K562 (cell line): Measurements from ENCODE around the gene MFAP1. TPM values are rescaled to one million over a fixed set of nuclear protein-coding genes. Genes with fewer than 3 reads are reported as not detected.

Experiments used
- ATAC-seq: fragments of 200-7000 bp; cut with Tn5 transposase; 3 replicates; pipeline ENCODE4 v1.9.1; 2020; ENCODE audit warnings: moderate library complexity
- BruUV-seq: library from RNA; stranded (reverse); fragments of 400-500 nt; replicated peaks from 2 replicates; lab custom pipeline; 2021; lab: Mats Ljungman, UMichigan
- CTCF ChIA-PET: fragments of 300-600 bp; formaldehyde crosslinking; extraction: SDS; loops from one replicate; lab custom pipeline; 2021; ENCODE audit warnings: low intra/inter-chr PET ratio; lab: Yijun Ruan, JAX
- POLR2A ChIA-PET: fragments of 300-600, 350-650 bp; sonication (Branson Sonifier 250); formaldehyde crosslinking; extraction: SDS; loops from one replicate; lab custom pipeline; 2021; ENCODE audit warnings: antibody characterized with exemption, inconsistent platforms; lab: Yijun Ruan, JAX
- DNase-seq, 4 experiments: peaks; one replicate each; pipeline versions ENCODE4 v3.0.0 to v3.0.0-alpha.2; 2011 to 2018; ENCODE audit warnings: low spot score in 3 of 4, mixed read lengths in 3 of 4; ENCODE audit errors: extremely low read depth in 1 of 4
- FAIRE-seq: peaks from 2 replicates; lab custom pipeline; 2011; peaks lifted over from hg19 to GRCh38; lab: Jason Lieb, UNC
- H2AFZ ChIP-seq: 2 replicates; pipeline ENCODE4 v1.6.0; 2011; ENCODE audit warnings: low read depth, low read length, control low read depth, inconsistent platforms
- H3K27ac ChIP-seq: fragments of 200-600 bp; 3 replicates; pipeline ENCODE4 v1.8.0; 2011; ENCODE audit warnings: low read depth, mild to moderate bottlenecking, control low read depth, inconsistent platforms, low read length, moderate library complexity, mixed read lengths; ENCODE audit errors: extremely low read depth
- H3K27me3 ChIP-seq, 2 experiments: fragments of 300-600 bp in 1 of 2; 2 replicates in 1 of 2; 3 replicates in 1 of 2; pipeline versions ENCODE4 v1.6.0 to v1.8.0; 2011; ENCODE audit warnings: inconsistent platforms in 2 of 2, low read length in 2 of 2, mild to moderate bottlenecking in 1 of 2, mixed read lengths in 1 of 2, moderate library complexity in 1 of 2; ENCODE audit not compliant: control insufficient read depth in 2 of 2, insufficient read depth in 2 of 2
- H3K36me3 ChIP-seq: fragments of 300-600 bp; 3 replicates; pipeline ENCODE4 v1.8.0; 2011; ENCODE audit warnings: mild to moderate bottlenecking, low read length, inconsistent platforms; ENCODE audit not compliant: control insufficient read depth, insufficient read depth
- H3K4me1 ChIP-seq, 2 experiments: fragments of 200-600 bp in 1 of 2; replicated peaks in 1 of 2; 2 replicates in 1 of 2; 3 replicates in 1 of 2; pipeline versions ENCODE4 v1.5.1 to v1.8.0; 2011; ENCODE audit warnings: inconsistent platforms in 2 of 2, low read length in 2 of 2, mild to moderate bottlenecking in 1 of 2, mixed read lengths in 1 of 2, moderate library complexity in 1 of 2; ENCODE audit not compliant: control insufficient read depth in 2 of 2, insufficient read depth in 2 of 2
- H3K4me2 ChIP-seq: 2 replicates; pipeline ENCODE4 v1.6.1; 2011; ENCODE audit warnings: low read length, control low read depth, inconsistent platforms, mixed read lengths; ENCODE audit not compliant: insufficient read depth
- H3K4me3 ChIP-seq: fragments of 200-600 bp; sonication (generic), shearing (Covaris generic); 2 replicates; pipeline ENCODE4 v1.5.1; 2016; ENCODE audit warnings: control low read depth, inconsistent platforms
- H3K79me2 ChIP-seq: fragments of 200-600 bp; 3 replicates; pipeline ENCODE4 v1.8.0; 2011; ENCODE audit warnings: low read length, inconsistent platforms; ENCODE audit not compliant: control insufficient read depth, insufficient read depth
- H3K9ac ChIP-seq, 2 experiments: 2 replicates each; pipeline versions ENCODE4 v1.6.0 to v1.6.1; 2011; ENCODE audit warnings: low read depth in 2 of 2, low read length in 2 of 2, control low read depth in 1 of 2, inconsistent platforms in 1 of 2, mild to moderate bottlenecking in 1 of 2, mixed read lengths in 1 of 2; ENCODE audit not compliant: insufficient read depth in 1 of 2
- H3K9me1 ChIP-seq: one replicate; pipeline ENCODE4 v1.6.0; 2011; ENCODE audit warnings: inconsistent platforms, mild to moderate bottlenecking, low read length, moderate library complexity; ENCODE audit not compliant: control insufficient read depth, insufficient read depth
- H3K9me3 ChIP-seq: replicated peaks from 2 replicates; pipeline ENCODE4 v1.5.1; 2011; ENCODE audit warnings: low read depth, low read length, inconsistent platforms; ENCODE audit not compliant: control insufficient read depth, insufficient read depth
- H4K20me1 ChIP-seq: replicated peaks from 2 replicates; pipeline ENCODE4 v1.6.1; 2011; ENCODE audit warnings: low read length, inconsistent platforms, mixed read lengths; ENCODE audit not compliant: control insufficient read depth, insufficient read depth
- ELF2 ChIP-seq: fragments of 250-450 bp; sonication (Bioruptor Pico); IDR thresholded peaks from 2 replicates; pipeline ENCODE4 v1.5.0; 2021; ENCODE audit warnings: mild to moderate bottlenecking
- ERF ChIP-seq: fragments of 450-650 bp; formaldehyde crosslinking; IDR thresholded peaks from 2 replicates; pipeline ENCODE4 v1.4.0; 2020; ENCODE audit warnings: mild to moderate bottlenecking, mixed read lengths
- MTA3 ChIP-seq: fragments of 450-650 bp; formaldehyde crosslinking; IDR thresholded peaks from 2 replicates; pipeline ENCODE4 v1.6.1; 2017; ENCODE audit warnings: mild to moderate bottlenecking, borderline replicate concordance
- SPI1 ChIP-seq: IDR thresholded peaks from 2 replicates; pipeline ENCODE4 v1.6.1; 2011; ENCODE audit warnings: low read depth, low read length, control low read depth, borderline replicate concordance
- ZBTB7A ChIP-seq: IDR thresholded peaks from 2 replicates; pipeline ENCODE4 v1.6.1; 2011; ENCODE audit warnings: low read depth, mild to moderate bottlenecking, low read length, moderate library complexity, borderline replicate concordance; ENCODE audit not compliant: control insufficient read depth
- ZNF121 ChIP-seq: sonication (generic); formaldehyde crosslinking; conservative IDR thresholded peaks from 2 replicates; pipeline ENCODE4 v1.8.0; 2022; ENCODE audit warnings: missing genetic modification reagents
- WGBS: fragments of 100-300 bp; shearing (Covaris generic); methylation state at CpG from one replicate; pipeline ENCODE4 v1.1.6; 2016; ENCODE audit warnings: low coverage, mixed read lengths; ENCODE audit not compliant: insufficient coverage; ENCODE audit errors: missing lambda C conversion rate; 5-methylcytosine and 5-hydroxymethylcytosine counted together
- in situ Hi-C: fragments of 300-500 bp; cut with MboI; formaldehyde crosslinking; loops from 4 replicates; pipeline ENCODE4 v1.15.0; 2018; ENCODE audit warnings: inconsistent platforms, mixed read lengths
- intact Hi-C: fragments of 100-400 bp; cut with micrococcal nuclease; formaldehyde crosslinking; loops from 2 replicates; pipeline ENCODE4 v1.14.2; 2022
- polyA plus RNA-seq, 8 experiments: library from polyadenylated mRNA; depleted of rRNA in 4 of 8; stranded (reverse) in 5 of 8; unstranded in 3 of 8; fragments of >200 nt; fragmentation: Nextera tagmentation in 2 of 8; fragmentation: Illumina TruSeq in 1 of 8; extraction: Ambion mirVana in 2 of 8; extraction: Trizol in 1 of 8; gene quantifications; 2 replicates each; pipeline versions ENCODE4 v1.2.1 to v1.2.3, GENCODE V29; 2011 to 2014; ENCODE audit warnings: inconsistent platforms in 1 of 8, missing spikeins in 1 of 8
- total RNA-seq, 7 experiments: library from RNA; depleted of rRNA in 6 of 7; stranded (reverse); fragments of >200 nt in 6 of 7; fragmentation: Illumina TruSeq in 2 of 7; extraction: Trizol in 2 of 7; gene quantifications; 2 replicates each; pipeline versions ENCODE4 v1.2.1 to v1.2.3, GENCODE V29; 2011 to 2021; ENCODE audit warnings: low replicate concordance in 1 of 7
- TF ChIP-seq, protein P1 (sequence below): fragments of 450-650 bp; formaldehyde crosslinking; IDR thresholded peaks from 2 replicates; pipeline ENCODE4 v1.4.0; 2022; ENCODE audit warnings: mild to moderate bottlenecking, moderate library complexity
- TF ChIP-seq, protein P2 (sequence below): fragments of 450-650 bp; IDR thresholded peaks from 2 replicates; pipeline ENCODE4 v1.6.1; 2017; ENCODE audit warnings: antibody characterized with exemption, mild to moderate bottlenecking
- TF ChIP-seq, protein P3 (sequence below): sonication (generic); formaldehyde crosslinking; IDR thresholded peaks from 2 replicates; pipeline ENCODE4 v1.8.1; 2023; ENCODE audit warnings: mild to moderate bottlenecking, missing genetic modification reagents
- TF ChIP-seq, protein P4 (sequence below): fragments of 250-450 bp; sonication (Bioruptor Pico); IDR thresholded peaks from 2 replicates; pipeline ENCODE4 v1.8.0; 2022; ENCODE audit warnings: inconsistent platforms

MFAP1 gene
- total and polyA plus RNA-seq, 9 of the 15 experiments (the other 6 are each of a cell fraction or from before 2014, with no cell fraction given): 34.9 to 64.1 (median 48.2) TPM

DNA sequence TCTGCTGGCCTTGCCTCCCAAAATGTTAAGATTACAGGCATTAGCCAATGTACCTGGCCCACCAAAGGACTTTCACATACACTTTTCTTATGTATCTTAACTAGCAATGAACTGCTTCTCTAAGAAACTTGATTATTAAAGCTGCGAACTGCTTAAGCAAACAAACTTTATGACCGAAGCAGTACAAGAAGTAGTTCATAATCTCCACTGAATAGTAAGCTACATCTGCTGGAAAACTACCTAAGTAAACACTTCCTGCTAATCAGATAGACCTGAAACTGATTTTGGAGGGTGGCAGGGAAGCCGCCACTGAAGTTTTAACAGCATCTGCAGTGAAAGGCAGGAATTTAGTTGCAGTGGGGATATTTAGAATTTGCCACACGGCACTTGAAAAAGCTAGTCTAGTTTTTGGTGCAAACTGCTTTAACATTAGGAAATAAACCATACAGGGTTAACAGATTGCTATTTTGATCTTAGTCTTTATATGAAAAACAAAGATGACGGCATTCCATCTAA is 16.0 kb downstream of the MFAP1 start:
- in situ Hi-C loops: no loop called here

More for the DNA sequence above, 16.0 kb downstream of the MFAP1 start:
- Histone ChIP-seq H2AFZ (no peak overlapping the region), H3K4me2 (no peak overlapping the region), H3K4me1 (peaks cover 0 to 6% of the 10 kb centered on the region in 2 experiments; a peak in 2 of 5 replicates), H3K27ac (no peak overlapping the region), H3K36me3 (peaks cover 91% of the 10 kb centered on the region), H3K9me1 (peaks cover 7% of the 10 kb centered on the region), H3K9ac (no peak overlapping the region), H3K27me3 (no peaks in the 10 kb centered on the region), H3K9me3 (no peaks in the 10 kb centered on the region), H4K20me1 (no peaks in the 10 kb centered on the region), H3K4me3 (no peak overlapping the region), H3K79me2 (no peaks in the 10 kb centered on the region)
- POLR2A ChIA-PET: interaction anchor here (1.7 to 3.6 kb wide), 4 partner anchors 8 to 16 kb away, joined by 8 to 19 read pairs (median 14); partner anchors contain the start of genes HYPK, MFAP1 and SERINC4
- DNase-seq: no peak
- intact Hi-C loops: no loop called here
- FAIRE-seq: no peak
- no TSS peak for BruUV-seq
- no peak for ATAC-seq
- TF ChIP-seq ELF2 (CRISPR knock-in tag) (no peak), MTA3 (no peak), ZBTB7A (no peak), ERF (CRISPR knock-in tag) (no peak), SPI1 (no peak), ZNF121 (CRISPR knock-in tag) (no peak)
- TF ChIP-seq, protein P1, sequence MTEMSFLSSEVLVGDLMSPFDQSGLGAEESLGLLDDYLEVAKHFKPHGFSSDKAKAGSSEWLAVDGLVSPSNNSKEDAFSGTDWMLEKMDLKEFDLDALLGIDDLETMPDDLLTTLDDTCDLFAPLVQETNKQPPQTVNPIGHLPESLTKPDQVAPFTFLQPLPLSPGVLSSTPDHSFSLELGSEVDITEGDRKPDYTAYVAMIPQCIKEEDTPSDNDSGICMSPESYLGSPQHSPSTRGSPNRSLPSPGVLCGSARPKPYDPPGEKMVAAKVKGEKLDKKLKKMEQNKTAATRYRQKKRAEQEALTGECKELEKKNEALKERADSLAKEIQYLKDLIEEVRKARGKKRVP: no peak
- TF ChIP-seq, protein P2, sequence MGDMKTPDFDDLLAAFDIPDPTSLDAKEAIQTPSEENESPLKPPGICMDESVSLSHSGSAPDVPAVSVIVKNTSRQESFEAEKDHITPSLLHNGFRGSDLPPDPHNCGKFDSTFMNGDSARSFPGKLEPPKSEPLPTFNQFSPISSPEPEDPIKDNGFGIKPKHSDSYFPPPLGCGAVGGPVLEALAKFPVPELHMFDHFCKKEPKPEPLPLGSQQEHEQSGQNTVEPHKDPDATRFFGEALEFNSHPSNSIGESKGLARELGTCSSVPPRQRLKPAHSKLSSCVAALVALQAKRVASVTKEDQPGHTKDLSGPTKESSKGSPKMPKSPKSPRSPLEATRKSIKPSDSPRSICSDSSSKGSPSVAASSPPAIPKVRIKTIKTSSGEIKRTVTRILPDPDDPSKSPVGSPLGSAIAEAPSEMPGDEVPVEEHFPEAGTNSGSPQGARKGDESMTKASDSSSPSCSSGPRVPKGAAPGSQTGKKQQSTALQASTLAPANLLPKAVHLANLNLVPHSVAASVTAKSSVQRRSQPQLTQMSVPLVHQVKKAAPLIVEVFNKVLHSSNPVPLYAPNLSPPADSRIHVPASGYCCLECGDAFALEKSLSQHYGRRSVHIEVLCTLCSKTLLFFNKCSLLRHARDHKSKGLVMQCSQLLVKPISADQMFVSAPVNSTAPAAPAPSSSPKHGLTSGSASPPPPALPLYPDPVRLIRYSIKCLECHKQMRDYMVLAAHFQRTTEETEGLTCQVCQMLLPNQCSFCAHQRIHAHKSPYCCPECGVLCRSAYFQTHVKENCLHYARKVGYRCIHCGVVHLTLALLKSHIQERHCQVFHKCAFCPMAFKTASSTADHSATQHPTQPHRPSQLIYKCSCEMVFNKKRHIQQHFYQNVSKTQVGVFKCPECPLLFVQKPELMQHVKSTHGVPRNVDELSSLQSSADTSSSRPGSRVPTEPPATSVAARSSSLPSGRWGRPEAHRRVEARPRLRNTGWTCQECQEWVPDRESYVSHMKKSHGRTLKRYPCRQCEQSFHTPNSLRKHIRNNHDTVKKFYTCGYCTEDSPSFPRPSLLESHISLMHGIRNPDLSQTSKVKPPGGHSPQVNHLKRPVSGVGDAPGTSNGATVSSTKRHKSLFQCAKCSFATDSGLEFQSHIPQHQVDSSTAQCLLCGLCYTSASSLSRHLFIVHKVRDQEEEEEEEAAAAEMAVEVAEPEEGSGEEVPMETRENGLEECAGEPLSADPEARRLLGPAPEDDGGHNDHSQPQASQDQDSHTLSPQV: no peak
- TF ChIP-seq, protein P3, sequence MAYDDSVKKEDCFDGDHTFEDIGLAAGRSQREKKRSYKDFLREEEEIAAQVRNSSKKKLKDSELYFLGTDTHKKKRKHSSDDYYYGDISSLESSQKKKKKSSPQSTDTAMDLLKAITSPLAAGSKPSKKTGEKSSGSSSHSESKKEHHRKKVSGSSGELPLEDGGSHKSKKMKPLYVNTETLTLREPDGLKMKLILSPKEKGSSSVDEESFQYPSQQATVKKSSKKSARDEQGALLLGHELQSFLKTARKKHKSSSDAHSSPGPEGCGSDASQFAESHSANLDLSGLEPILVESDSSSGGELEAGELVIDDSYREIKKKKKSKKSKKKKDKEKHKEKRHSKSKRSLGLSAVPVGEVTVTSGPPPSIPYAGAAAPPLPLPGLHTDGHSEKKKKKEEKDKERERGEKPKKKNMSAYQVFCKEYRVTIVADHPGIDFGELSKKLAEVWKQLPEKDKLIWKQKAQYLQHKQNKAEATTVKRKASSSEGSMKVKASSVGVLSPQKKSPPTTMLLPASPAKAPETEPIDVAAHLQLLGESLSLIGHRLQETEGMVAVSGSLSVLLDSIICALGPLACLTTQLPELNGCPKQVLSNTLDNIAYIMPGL: no peak
- TF ChIP-seq, protein P4, sequence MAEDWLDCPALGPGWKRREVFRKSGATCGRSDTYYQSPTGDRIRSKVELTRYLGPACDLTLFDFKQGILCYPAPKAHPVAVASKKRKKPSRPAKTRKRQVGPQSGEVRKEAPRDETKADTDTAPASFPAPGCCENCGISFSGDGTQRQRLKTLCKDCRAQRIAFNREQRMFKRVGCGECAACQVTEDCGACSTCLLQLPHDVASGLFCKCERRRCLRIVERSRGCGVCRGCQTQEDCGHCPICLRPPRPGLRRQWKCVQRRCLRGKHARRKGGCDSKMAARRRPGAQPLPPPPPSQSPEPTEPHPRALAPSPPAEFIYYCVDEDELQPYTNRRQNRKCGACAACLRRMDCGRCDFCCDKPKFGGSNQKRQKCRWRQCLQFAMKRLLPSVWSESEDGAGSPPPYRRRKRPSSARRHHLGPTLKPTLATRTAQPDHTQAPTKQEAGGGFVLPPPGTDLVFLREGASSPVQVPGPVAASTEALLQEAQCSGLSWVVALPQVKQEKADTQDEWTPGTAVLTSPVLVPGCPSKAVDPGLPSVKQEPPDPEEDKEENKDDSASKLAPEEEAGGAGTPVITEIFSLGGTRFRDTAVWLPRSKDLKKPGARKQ: no peak
- CTCF ChIA-PET: no interaction called here
- WGBS: 95% methylated on average over 5 of the region's 5 CpGs
